OCI-LY7 (cell line): ENCODE results near the gene RBM20. TPM values are rescaled to one million over a fixed set of nuclear protein-coding genes. Genes with fewer than 3 reads are reported as not detected.

Source experiments
- BruUV-seq: library from RNA; stranded (reverse); fragments of 400-500 nt; replicated peaks from 2 replicates; lab custom pipeline; 2021; lab: Mats Ljungman, UMichigan
- CTCF ChIA-PET: fragments of 300-600 bp; sonication (Branson Sonifier 250); formaldehyde crosslinking; loops from one replicate; lab custom pipeline; 2022; ENCODE audit warnings: antibody characterized with exemption; ENCODE audit not compliant: unreplicated experiment; lab: Charles Lee
- POLR2A ChIA-PET: fragments of 300-600 bp; sonication (Branson Sonifier 250); formaldehyde crosslinking; loops from one replicate; lab custom pipeline; 2022; ENCODE audit warnings: antibody characterized with exemption; lab: Charles Lee
- DNase-seq: peaks from one replicate; pipeline ENCODE4 v3.0.0-alpha.2; 2015; ENCODE audit warnings: low spot score
- H2AFZ ChIP-seq: fragments of 200-600 bp; sonication (generic), shearing (Covaris generic); 2 replicates; pipeline ENCODE4 v1.6.1; 2014; ENCODE audit warnings: mild to moderate bottlenecking, antibody characterized with exemption, low read length, moderate library complexity
- H3K27ac ChIP-seq: fragments of 200-600 bp; sonication (generic); 2 replicates; pipeline ENCODE4 v1.5.1; 2014; ENCODE audit warnings: mixed run types, low read depth, mild to moderate bottlenecking, moderate library complexity, low read length, inconsistent platforms; ENCODE audit not compliant: poor library complexity, severe bottlenecking
- H3K36me3 ChIP-seq: fragments of 200-600 bp; sonication (generic); 2 replicates; pipeline ENCODE4 v1.6.1; 2014; ENCODE audit warnings: mild to moderate bottlenecking, antibody characterized with exemption, low read length, moderate library complexity, mixed read lengths; ENCODE audit not compliant: insufficient read depth
- H3K4me1 ChIP-seq: fragments of 200-600 bp; sonication (generic); 2 replicates; pipeline ENCODE4 v1.5.1; 2014; ENCODE audit warnings: mild to moderate bottlenecking, low read length; ENCODE audit not compliant: insufficient read depth, poor library complexity, severe bottlenecking
- H3K4me2 ChIP-seq: fragments of 200-600 bp; sonication (generic); 2 replicates; pipeline ENCODE4 v1.6.1; 2014; ENCODE audit warnings: mild to moderate bottlenecking, low read length
- H3K4me3 ChIP-seq: fragments of 200-600 bp; sonication (generic); 2 replicates; pipeline ENCODE4 v1.5.1; 2014; ENCODE audit warnings: mild to moderate bottlenecking, low read depth, low read length; ENCODE audit not compliant: poor library complexity, severe bottlenecking
- H3K79me2 ChIP-seq: fragments of 200-600 bp; sonication (generic); 2 replicates; pipeline ENCODE4 v1.6.1; 2016; ENCODE audit warnings: low read depth, mild to moderate bottlenecking, low read length, moderate library complexity, mixed read lengths; ENCODE audit not compliant: insufficient read depth
- H3K9me2 ChIP-seq: fragments of 200-600 bp; sonication (generic); 2 replicates; pipeline ENCODE4 v1.6.1; 2016; ENCODE audit warnings: mild to moderate bottlenecking, low read length, mixed read lengths; ENCODE audit not compliant: insufficient read depth
- H3K9me3 ChIP-seq: fragments of 200-600 bp; sonication (generic); 2 replicates; pipeline ENCODE4 v1.6.1; 2014; ENCODE audit warnings: mild to moderate bottlenecking, mixed run types, low read length, mixed read lengths
- H4K20me1 ChIP-seq: fragments of 200-600 bp; sonication (generic); 2 replicates; pipeline ENCODE4 v1.6.1; 2014; ENCODE audit warnings: mild to moderate bottlenecking, antibody characterized with exemption, low read length, moderate library complexity, mixed read lengths; ENCODE audit not compliant: insufficient read depth
- CTCF ChIP-seq: fragments of 200-600 bp; sonication (generic); conservative IDR thresholded peaks from 2 replicates; pipeline ENCODE4 v1.5.1; 2014; ENCODE audit warnings: mild to moderate bottlenecking, antibody characterized with exemption, low read length, moderate library complexity, mixed read lengths
- EZH2phosphoT487 ChIP-seq: fragments of 200-600 bp; sonication (generic); IDR thresholded peaks from 2 replicates; pipeline ENCODE4 v1.6.1; 2018; ENCODE audit warnings: low read depth, borderline replicate concordance, mild to moderate bottlenecking, mixed run types, antibody characterized with exemption, low read length, moderate library complexity, mixed read lengths
- intact Hi-C: fragments of 100-400 bp; cut with micrococcal nuclease; formaldehyde crosslinking; loops from one replicate; pipeline ENCODE4 v1.10.0; 2022; ENCODE audit not compliant: unreplicated experiment
- total RNA-seq, 2 experiments: library from RNA; depleted of rRNA in 1 of 2; stranded (reverse); fragments of >200 nt in 1 of 2; shearing (Covaris generic) in 1 of 2; gene quantifications; 2 replicates each; pipeline ENCODE4 v1.2.3, GENCODE V29; 2014 to 2022

Gene RBM20
- total RNA-seq, 2 experiments from 2014 or later, result 0.35 to 1.0 TPM

GRCh38 chr10:110762849-110763211 is 118.7 kb downstream of the RBM20 start:
- Histone ChIP-seq H3K9me2 (no peaks in the 10 kb centered on the region), H2AFZ (no peak overlapping the region), H3K36me3 (no peaks in the 10 kb centered on the region), H3K9me3 (no peaks in the 10 kb centered on the region), H3K4me1 (no peaks in the 10 kb centered on the region), H3K27ac (no peak overlapping the region), H3K4me2 (no peak overlapping the region), H3K4me3 (no peak overlapping the region), H3K79me2 (no peaks in the 10 kb centered on the region), H4K20me1 (no peaks in the 10 kb centered on the region)
- DNase-seq, result no peak
- CTCF ChIA-PET, result no interaction called here
- intact Hi-C loops, result no loop called here
- BruUV-seq, result no TSS peak
- POLR2A ChIA-PET, result interaction anchor here (0.6 to 1.2 kb wide), 3 partner anchors 9 to 149 kb away, joined by 3 read pairs; no protein-coding TSS in a partner anchor
- TF ChIP-seq EZH2phosphoT487 (no peak), CTCF (no peak)

GRCh38 chr10:110764378-110764777 is 120.2 kb downstream of the RBM20 start:
- ChIA-PET POLR2A (interaction anchor here (0.6 kb wide), 1 partner anchor 361 kb away, joined by 4 read pairs; no protein-coding TSS in a partner anchor), CTCF (no interaction called here)
- H2AFZ ChIP-seq, result no peak overlapping the region
- no peak overlapping the region for H3K27ac ChIP-seq
- peaks cover 12% of the 10 kb centered on the region for H3K4me1 ChIP-seq
- no peak overlapping the region for H3K4me3 ChIP-seq
- H3K79me2 ChIP-seq, result no peaks in the 10 kb centered on the region
- intact Hi-C loops, result no loop called here
- no peaks in the 10 kb centered on the region for H3K9me2 ChIP-seq
- BruUV-seq, result no TSS peak
- H3K9me3 ChIP-seq, result no peaks in the 10 kb centered on the region
- TF ChIP-seq CTCF (no peak), EZH2phosphoT487 (no peak)
- H3K4me2 ChIP-seq, result no peak overlapping the region
- DNase-seq, result no peak
- H3K36me3 ChIP-seq, result no peaks in the 10 kb centered on the region
- no peaks in the 10 kb centered on the region for H4K20me1 ChIP-seq

GRCh38 chr10:110764793-110765512 is 120.8 kb downstream of the RBM20 start:
- Histone ChIP-seq H3K36me3 (no peaks in the 10 kb centered on the region), H3K79me2 (no peaks in the 10 kb centered on the region), H4K20me1 (no peaks in the 10 kb centered on the region), H3K27ac (no peak overlapping the region), H3K9me3 (no peaks in the 10 kb centered on the region), H3K4me2 (no peak overlapping the region), H3K4me3 (no peak overlapping the region), H2AFZ (no peak overlapping the region), H3K4me1 (peaks cover 12% of the 10 kb centered on the region), H3K9me2 (no peaks in the 10 kb centered on the region)
- ChIA-PET POLR2A (interaction anchor here (0.6 to 1.3 kb wide), 2 partner anchors 10 to 361 kb away, joined by 3 to 4 read pairs; no protein-coding TSS in a partner anchor), CTCF (no interaction called here)
- TF ChIP-seq CTCF (no peak), EZH2phosphoT487 (no peak)
- no TSS peak for BruUV-seq
- intact Hi-C loops, result no loop called here
- no peak for DNase-seq
